ENCODE results near the gene ARHGEF10L. TPM values are rescaled to one million over a fixed set of nuclear protein-coding genes. Genes with fewer than 3 reads are reported as not detected.

Gene ARHGEF10L
- total RNA-seq, 1 donor from 2014 or later: 20.3 TPM

GRCh38 chr1:17728123-17728712 is 188.7 kb downstream of the ARHGEF10L start:
- Histone ChIP-seq H3K4me1 (no peaks in the 10 kb centered on the region), H2AFZ (replicated peaks) (no peak overlapping the region), H3K79me2 (ENCODE audit: low read depth) (no peaks in the 10 kb centered on the region), H3K9me3 (ENCODE audit: low read depth) (no peaks in the 10 kb centered on the region), H3K27ac (no peak overlapping the region), H3F3A (ENCODE audit: low read depth) (no peaks in the 10 kb centered on the region), H3K4me3 (no peak overlapping the region), H4K20me1 (ENCODE audit: low read depth) (no peaks in the 10 kb centered on the region), H3K36me3 (no peaks in the 10 kb centered on the region), H3K9ac (no peak overlapping the region), H3K4me2 (no peak overlapping the region), H3K27me3 (no peaks in the 10 kb centered on the region)
- Mint-ChIP-seq H3K4me3 (no peak overlapping the region), H3K27ac (no peak overlapping the region), H3K4me1 (peaks cover 6% of the 10 kb centered on the region), H3K9me3 (peaks cover 7% of the 10 kb centered on the region), H3K36me3 (no peaks in the 10 kb centered on the region), H3K27me3 (ENCODE audit: insufficient read depth, low read depth) (peaks cover 9% of the 10 kb centered on the region)
- TF ChIP-seq EZH2phosphoT487 (IDR thresholded peaks at IDR 0.05) (no peak), CTCF (IDR thresholded peaks at IDR 0.05) (no peak), EZH2 (IDR thresholded peaks at IDR 0.05) (no peak)
- DNase-seq (ENCODE audit: low spot score): no peak

- H3K4me1 Mint-ChIP-seq: peaks cover 2% of the 10 kb centered on the region
- Histone ChIP-seq H3K36me3 (no peaks in the 10 kb centered on the region), H3K27me3 (no peaks in the 10 kb centered on the region), H3K79me2 (ENCODE audit: low read depth) (no peaks in the 10 kb centered on the region), H2AFZ (replicated peaks) (no peak overlapping the region), H3K4me1 (no peaks in the 10 kb centered on the region), H3K4me2 (no peak overlapping the region), H3K9ac (no peak overlapping the region), H4K20me1 (ENCODE audit: low read depth) (no peaks in the 10 kb centered on the region), H3F3A (ENCODE audit: low read depth) (no peaks in the 10 kb centered on the region), H3K27ac (no peak overlapping the region), H3K9me3 (ENCODE audit: low read depth) (no peaks in the 10 kb centered on the region), H3K4me3 (no peak overlapping the region)
- DNase-seq (ENCODE audit: low spot score): no peak
- no peaks in the 10 kb centered on the region for H3K36me3 Mint-ChIP-seq
- H3K27me3 Mint-ChIP-seq (ENCODE audit: insufficient read depth, low read depth): peaks cover 10% of the 10 kb centered on the region
- H3K9me3 Mint-ChIP-seq: peaks cover 7% of the 10 kb centered on the region
- H3K4me3 Mint-ChIP-seq: no peak overlapping the region
- TF ChIP-seq EZH2 (IDR thresholded peaks at IDR 0.05) (no peak), CTCF (IDR thresholded peaks at IDR 0.05) (no peak), EZH2phosphoT487 (IDR thresholded peaks at IDR 0.05) (no peak)
- H3K27ac Mint-ChIP-seq: no peak overlapping the region
These were observed 189.8 kb downstream of the ARHGEF10L start for GRCh38 chr1:17729248-17729647.

DNA sequence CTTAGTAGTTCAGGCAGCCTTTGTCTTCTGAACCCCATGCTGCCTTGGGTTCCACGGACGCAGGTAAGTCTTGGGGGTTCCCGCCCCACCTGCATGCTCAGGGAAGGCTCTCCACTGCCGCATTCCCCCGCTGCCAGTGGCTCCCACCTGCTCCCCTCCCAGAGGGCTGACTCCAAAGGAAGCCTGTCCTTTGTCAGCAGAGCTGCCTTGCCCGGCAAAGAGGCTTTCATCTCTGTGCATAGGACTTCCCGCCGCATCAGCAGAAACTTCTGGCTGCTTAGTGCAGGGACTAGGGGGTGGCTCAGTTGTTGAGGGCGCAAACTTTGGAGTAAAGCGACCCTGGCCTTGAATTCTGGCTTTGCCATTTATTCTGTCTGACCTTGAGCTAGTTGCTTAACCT is 190.4 kb downstream of the ARHGEF10L start:
- Histone ChIP-seq H3K4me3 (no peak overlapping the region), H4K20me1 (ENCODE audit: low read depth) (no peaks in the 10 kb centered on the region), H3K9ac (no peak overlapping the region), H2AFZ (replicated peaks) (no peak overlapping the region), H3K27me3 (no peaks in the 10 kb centered on the region), H3K27ac (no peak overlapping the region), H3F3A (ENCODE audit: low read depth) (no peaks in the 10 kb centered on the region), H3K79me2 (ENCODE audit: low read depth) (no peaks in the 10 kb centered on the region), H3K9me3 (ENCODE audit: low read depth) (no peaks in the 10 kb centered on the region), H3K4me2 (no peak overlapping the region), H3K4me1 (no peaks in the 10 kb centered on the region), H3K36me3 (no peaks in the 10 kb centered on the region)
- DNase-seq (ENCODE audit: low spot score): no peak
- Mint-ChIP-seq H3K4me3 (no peak overlapping the region), H3K4me1 (peaks cover 2% of the 10 kb centered on the region), H3K36me3 (no peaks in the 10 kb centered on the region), H3K9me3 (peaks cover 7% of the 10 kb centered on the region), H3K27ac (no peak overlapping the region), H3K27me3 (ENCODE audit: insufficient read depth, low read depth) (peaks cover 7% of the 10 kb centered on the region)
- TF ChIP-seq CTCF (IDR thresholded peaks at IDR 0.05) (no peak), EZH2 (IDR thresholded peaks at IDR 0.05) (no peak)

Measured in neural progenitor cell (in vitro differentiated cells).